ENCODE results near the gene CUL1. TPM values are rescaled to one million over a fixed set of nuclear protein-coding genes. Genes with fewer than 3 reads are reported as not detected.

The CUL1 gene
- total RNA-seq, 2 donors from 2014 or later = 66.6 to 68.6 TPM

- no peak for DNase-seq
- Mint-ChIP-seq H3K27me3 (ENCODE audit: low read depth) (no peaks in the 10 kb centered on the region), H3K4me1 (ENCODE audit: low read depth) (no peaks in the 10 kb centered on the region), H3K27ac (no peak overlapping the region), H3K36me3 (ENCODE audit: insufficient read depth in 2 of 2) (peaks cover 11 to 55% of the 10 kb centered on the region in 2 donors), H3K4me3 (no peak overlapping the region), H3K9me3 (no peaks in the 10 kb centered on the region)
- no peak for ATAC-seq (replicated peaks in 1 of 2)
Measured at GRCh38 chr7:148791546-148791945, 92.8 kb downstream of the CUL1 start.

DNA sequence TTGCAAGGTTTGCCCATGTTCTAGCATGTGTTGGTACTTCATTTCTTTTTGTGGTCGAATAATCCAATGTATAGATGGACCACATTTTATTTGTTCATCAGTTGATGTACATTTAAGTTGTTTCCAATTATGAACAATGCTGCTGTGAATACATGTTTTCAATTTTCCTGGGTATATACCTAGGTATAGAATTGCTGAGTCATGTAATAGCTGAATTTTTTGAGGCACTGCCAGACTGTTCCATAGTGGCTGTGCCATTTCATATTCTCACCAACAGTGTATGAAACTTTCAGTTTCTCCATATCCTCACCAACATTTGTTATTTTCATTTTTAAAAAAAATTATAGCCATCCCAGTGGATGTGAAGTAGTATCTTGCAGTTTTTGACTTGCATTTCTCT, 94.9 kb downstream of the CUL1 start:
- no peak for DNase-seq
- no peak overlapping the region for H3K4me3 Mint-ChIP-seq
- ATAC-seq (replicated peaks in 1 of 2) = no peak
- H3K27ac Mint-ChIP-seq = peak overlapping the region; percentile 6
- no peaks in the 10 kb centered on the region for H3K4me1 Mint-ChIP-seq (ENCODE audit: low read depth)
- H3K9me3 Mint-ChIP-seq = no peaks in the 10 kb centered on the region
- H3K36me3 Mint-ChIP-seq (ENCODE audit: insufficient read depth in 2 of 2) = peaks cover 13 to 50% of the 10 kb centered on the region in 2 donors
- no peaks in the 10 kb centered on the region for H3K27me3 Mint-ChIP-seq (ENCODE audit: low read depth)

DNA sequence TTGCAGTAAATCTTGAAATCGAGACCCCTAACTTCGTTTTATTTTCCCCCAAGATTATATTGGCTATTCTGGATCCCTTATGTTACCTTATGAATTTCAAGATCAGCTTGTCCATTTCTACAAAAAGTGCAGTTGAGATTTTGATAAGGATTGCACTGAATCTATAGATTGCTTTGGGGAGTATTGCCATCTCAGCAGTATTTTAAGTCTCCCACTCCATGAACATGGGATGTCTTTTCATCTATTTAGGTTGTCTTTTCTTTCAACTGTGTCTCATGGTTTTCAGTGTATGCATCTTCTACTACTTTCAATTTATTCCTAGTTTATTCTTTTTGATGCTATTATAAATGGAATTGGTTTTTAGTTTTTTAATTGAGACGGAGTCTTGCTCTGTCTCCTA, 95.8 kb downstream of the CUL1 start:
- ATAC-seq (replicated peaks in 1 of 2) (no peak), DNase-seq (no peak)
- Mint-ChIP-seq H3K4me1 (ENCODE audit: low read depth) (no peaks in the 10 kb centered on the region), H3K9me3 (no peaks in the 10 kb centered on the region), H3K27me3 (ENCODE audit: low read depth) (no peaks in the 10 kb centered on the region), H3K36me3 (ENCODE audit: insufficient read depth in 2 of 2) (peaks cover 15 to 47% of the 10 kb centered on the region in 2 donors), H3K4me3 (no peak overlapping the region), H3K27ac (peak overlapping the region; percentile 39)

GRCh38 chr7:148796841-148797240, 98.1 kb downstream of the CUL1 start:
- H3K27me3 Mint-ChIP-seq (ENCODE audit: low read depth) = no peaks in the 10 kb centered on the region
- H3K4me1 Mint-ChIP-seq (ENCODE audit: low read depth) = no peaks in the 10 kb centered on the region
- no peak overlapping the region for H3K4me3 Mint-ChIP-seq
- H3K27ac Mint-ChIP-seq = no peak overlapping the region
- no peak for DNase-seq
- H3K36me3 Mint-ChIP-seq (ENCODE audit: insufficient read depth in 2 of 2) = peaks cover 15 to 38% of the 10 kb centered on the region in 2 donors
- H3K9me3 Mint-ChIP-seq = no peaks in the 10 kb centered on the region
- ATAC-seq (replicated peaks in 1 of 2) = no peak

GRCh38 chr7:148799893-148800555, 101.3 kb downstream of the CUL1 start:
- no peak for ATAC-seq (replicated peaks in 1 of 2)
- Mint-ChIP-seq H3K36me3 (ENCODE audit: insufficient read depth in 2 of 2) (peaks cover 9 to 17% of the 10 kb centered on the region in 2 donors), H3K27me3 (ENCODE audit: low read depth) (no peaks in the 10 kb centered on the region), H3K4me3 (no peak overlapping the region), H3K4me1 (ENCODE audit: low read depth) (no peaks in the 10 kb centered on the region), H3K9me3 (no peaks in the 10 kb centered on the region), H3K27ac (peak overlapping the region; percentile 64)
- DNase-seq = no peak

GRCh38 chr7:148800677-148801076, 102.0 kb downstream of the CUL1 start:
- Mint-ChIP-seq H3K27ac (no peak overlapping the region), H3K4me1 (ENCODE audit: low read depth) (no peaks in the 10 kb centered on the region), H3K4me3 (no peak overlapping the region), H3K27me3 (ENCODE audit: low read depth) (no peaks in the 10 kb centered on the region), H3K36me3 (ENCODE audit: insufficient read depth in 2 of 2) (peaks cover 9 to 16% of the 10 kb centered on the region in 2 donors), H3K9me3 (no peaks in the 10 kb centered on the region)
- DNase-seq = no peak
- ATAC-seq (replicated peaks in 1 of 2) = no peak

GRCh38 chr7:148802101-148802493, 103.4 kb downstream of the CUL1 start:
- Mint-ChIP-seq H3K27me3 (ENCODE audit: low read depth) (no peaks in the 10 kb centered on the region), H3K9me3 (no peaks in the 10 kb centered on the region), H3K27ac (peak overlapping the region; percentile 7), H3K36me3 (ENCODE audit: insufficient read depth in 2 of 2) (peaks cover 11 to 17% of the 10 kb centered on the region in 2 donors), H3K4me3 (no peak overlapping the region), H3K4me1 (ENCODE audit: low read depth) (peaks cover 3% of the 10 kb centered on the region)
- DNase-seq (no peak), ATAC-seq (replicated peaks in 1 of 2) (no peak)

DNA sequence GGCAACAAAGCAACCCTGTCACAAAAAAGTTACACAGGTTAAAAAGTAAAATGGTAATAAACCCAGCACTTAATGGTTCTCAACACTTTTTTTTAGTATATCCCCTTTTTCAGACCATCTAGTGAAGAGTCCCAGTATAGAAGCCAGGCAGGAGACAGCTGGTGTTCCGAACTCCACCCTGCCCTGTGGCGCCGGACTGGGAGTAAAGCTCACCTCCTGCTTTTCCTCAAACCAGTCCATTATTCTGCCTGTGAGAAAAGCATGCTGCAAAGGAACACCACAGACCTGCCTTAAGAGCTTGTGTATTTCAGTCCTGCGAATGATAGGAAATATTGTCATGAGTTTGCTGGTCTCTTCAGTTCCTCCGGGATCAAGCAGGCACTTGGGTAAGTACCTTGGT, 104.4 kb downstream of the CUL1 start:
- Mint-ChIP-seq H3K4me1 (ENCODE audit: low read depth) (peaks cover 7% of the 10 kb centered on the region), H3K9me3 (no peaks in the 10 kb centered on the region), H3K27ac (no peak overlapping the region), H3K36me3 (ENCODE audit: insufficient read depth in 2 of 2) (peaks cover 12 to 13% of the 10 kb centered on the region in 2 donors), H3K4me3 (no peak overlapping the region), H3K27me3 (ENCODE audit: low read depth) (no peaks in the 10 kb centered on the region)
- DNase-seq = no peak
- no peak for ATAC-seq (replicated peaks in 1 of 2)

DNA sequence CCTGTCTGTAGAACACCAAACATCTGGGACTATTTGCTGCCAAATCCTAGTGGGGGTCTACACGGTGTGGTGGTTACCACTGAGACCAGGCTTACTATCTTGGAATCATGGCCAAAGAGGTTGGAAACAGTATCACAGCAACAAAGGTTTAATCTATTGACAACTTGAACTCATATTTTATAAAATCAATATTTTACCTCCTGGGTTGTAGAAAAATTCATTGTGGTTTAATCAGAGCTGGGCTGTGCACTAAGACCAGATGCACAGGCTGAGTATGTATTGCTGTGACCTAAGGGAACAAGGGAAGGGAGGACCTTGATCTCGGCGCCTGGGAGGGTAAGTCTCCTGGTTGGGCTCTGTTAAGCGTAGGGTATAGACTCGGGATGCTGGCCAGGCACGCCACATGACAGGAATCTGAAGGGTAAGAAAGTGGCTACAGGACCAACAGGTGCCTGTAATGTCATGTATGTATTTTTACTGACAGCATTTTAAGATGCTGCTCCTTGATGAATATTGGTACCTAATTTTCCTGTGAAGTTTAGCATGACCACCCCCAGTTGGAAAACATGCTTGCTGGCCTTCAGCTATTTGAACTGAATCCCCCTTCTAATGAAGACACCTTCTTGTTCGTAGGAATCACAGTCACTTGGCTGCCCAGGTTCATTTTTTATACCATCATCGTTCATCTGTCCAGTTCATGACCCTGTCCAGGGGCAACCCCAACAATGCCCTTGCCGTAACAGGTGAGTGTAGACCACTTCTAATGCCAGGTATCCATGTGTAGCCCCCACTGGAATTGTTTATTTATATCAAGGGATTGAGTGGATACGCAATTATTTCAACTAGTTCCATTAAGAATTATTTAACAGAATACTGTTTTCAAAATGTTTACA, 105.9 kb downstream of the CUL1 start:
- no peak overlapping the region for H3K4me3 Mint-ChIP-seq
- H3K36me3 Mint-ChIP-seq (ENCODE audit: insufficient read depth in 2 of 2) = peaks cover 8 to 18% of the 10 kb centered on the region in 2 donors
- H3K9me3 Mint-ChIP-seq = no peaks in the 10 kb centered on the region
- H3K27me3 Mint-ChIP-seq (ENCODE audit: low read depth) = no peaks in the 10 kb centered on the region
- ATAC-seq (replicated peaks in 1 of 2) (no peak), DNase-seq (no peak)
- peak overlapping the region; percentile 26 for H3K27ac Mint-ChIP-seq
- H3K4me1 Mint-ChIP-seq (ENCODE audit: low read depth) = peaks cover 7% of the 10 kb centered on the region

DNA sequence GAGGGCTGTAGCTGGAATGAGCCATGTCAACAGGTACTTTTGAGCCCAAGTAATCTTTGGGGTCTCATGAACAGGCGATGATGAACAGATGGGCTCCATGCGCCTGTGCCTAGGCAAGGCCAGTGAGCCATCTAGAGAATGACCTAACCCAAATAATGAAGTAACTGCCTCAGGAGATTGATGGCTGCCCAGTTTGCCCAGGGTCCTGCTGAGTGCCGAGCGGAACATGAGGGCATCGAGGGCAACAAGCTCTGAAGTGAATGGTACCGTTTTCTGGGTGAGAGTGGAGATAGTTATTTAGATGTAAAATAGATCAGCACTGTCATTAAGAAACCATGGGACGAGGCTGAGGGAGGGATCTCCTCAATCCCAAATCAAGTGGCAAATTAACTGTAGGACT, 107.5 kb downstream of the CUL1 start:
- no peak for ATAC-seq (replicated peaks in 1 of 2)
- DNase-seq = no peak
- Mint-ChIP-seq H3K4me1 (ENCODE audit: low read depth) (peaks cover 7% of the 10 kb centered on the region), H3K9me3 (no peaks in the 10 kb centered on the region), H3K36me3 (ENCODE audit: insufficient read depth in 2 of 2) (peaks cover 14 to 21% of the 10 kb centered on the region in 2 donors), H3K4me3 (no peak overlapping the region), H3K27ac (no peak overlapping the region), H3K27me3 (ENCODE audit: low read depth) (no peaks in the 10 kb centered on the region)

DNA sequence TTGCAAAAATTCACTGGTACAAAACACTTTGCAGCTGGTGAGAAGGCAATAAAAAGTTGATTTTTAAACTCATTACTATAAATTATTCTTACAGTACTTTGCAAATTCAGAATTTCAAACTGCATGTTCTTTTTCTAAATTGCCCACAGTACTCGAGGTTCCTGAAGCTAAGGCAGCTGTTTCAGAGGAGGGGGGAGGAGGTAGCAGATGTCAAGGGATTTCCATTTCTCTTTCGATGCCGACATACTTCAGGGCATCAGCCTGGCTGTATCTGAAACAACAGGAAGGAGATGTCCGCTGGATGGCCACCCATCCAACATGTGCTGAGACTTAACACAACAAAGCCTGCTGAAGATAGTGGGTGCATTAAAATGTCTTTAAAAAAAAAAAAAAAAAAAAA, 108.7 kb downstream of the CUL1 start:
- peaks cover 16 to 26% of the 10 kb centered on the region in 2 donors for H3K36me3 Mint-ChIP-seq (ENCODE audit: insufficient read depth in 2 of 2)
- H3K4me1 Mint-ChIP-seq (ENCODE audit: low read depth) = peaks cover 7% of the 10 kb centered on the region
- H3K27ac Mint-ChIP-seq = peak overlapping the region; percentile 92
- no peak overlapping the region for H3K4me3 Mint-ChIP-seq
- H3K27me3 Mint-ChIP-seq (ENCODE audit: low read depth) = no peaks in the 10 kb centered on the region
- ATAC-seq (replicated peaks in 1 of 2) (no peak), DNase-seq (no peak)
- H3K9me3 Mint-ChIP-seq = no peaks in the 10 kb centered on the region

GRCh38 chr7:148809856-148810255, 111.2 kb downstream of the CUL1 start:
- H3K27ac Mint-ChIP-seq = peak overlapping the region; percentile 36
- H3K4me1 Mint-ChIP-seq (ENCODE audit: low read depth) = peaks cover 7% of the 10 kb centered on the region
- no peaks in the 10 kb centered on the region for H3K27me3 Mint-ChIP-seq (ENCODE audit: low read depth)
- H3K4me3 Mint-ChIP-seq = no peak overlapping the region
- H3K9me3 Mint-ChIP-seq = no peaks in the 10 kb centered on the region
- ATAC-seq (replicated peaks in 1 of 2) (no peak), DNase-seq (no peak)
- peaks cover 18 to 37% of the 10 kb centered on the region in 2 donors for H3K36me3 Mint-ChIP-seq (ENCODE audit: insufficient read depth in 2 of 2)

- no peaks in the 10 kb centered on the region for H3K9me3 Mint-ChIP-seq
Measured at GRCh38 chr7:148811892-148812291, 113.2 kb downstream of the CUL1 start.

More at GRCh38 chr7:148811892-148812291, 113.2 kb downstream of the CUL1 start:
- ATAC-seq (replicated peaks in 1 of 2) (no peak), DNase-seq (no peak)
- H3K27ac Mint-ChIP-seq = peak overlapping the region; percentile 52
- no peaks in the 10 kb centered on the region for H3K27me3 Mint-ChIP-seq (ENCODE audit: low read depth)
- peaks cover 6% of the 10 kb centered on the region for H3K4me1 Mint-ChIP-seq (ENCODE audit: low read depth)
- H3K36me3 Mint-ChIP-seq (ENCODE audit: insufficient read depth in 2 of 2) = peaks cover 18 to 37% of the 10 kb centered on the region in 2 donors
- no peak overlapping the region for H3K4me3 Mint-ChIP-seq
